ENCODE data around the gene NUP54.

- TF ChIP-seq, protein P1, sequence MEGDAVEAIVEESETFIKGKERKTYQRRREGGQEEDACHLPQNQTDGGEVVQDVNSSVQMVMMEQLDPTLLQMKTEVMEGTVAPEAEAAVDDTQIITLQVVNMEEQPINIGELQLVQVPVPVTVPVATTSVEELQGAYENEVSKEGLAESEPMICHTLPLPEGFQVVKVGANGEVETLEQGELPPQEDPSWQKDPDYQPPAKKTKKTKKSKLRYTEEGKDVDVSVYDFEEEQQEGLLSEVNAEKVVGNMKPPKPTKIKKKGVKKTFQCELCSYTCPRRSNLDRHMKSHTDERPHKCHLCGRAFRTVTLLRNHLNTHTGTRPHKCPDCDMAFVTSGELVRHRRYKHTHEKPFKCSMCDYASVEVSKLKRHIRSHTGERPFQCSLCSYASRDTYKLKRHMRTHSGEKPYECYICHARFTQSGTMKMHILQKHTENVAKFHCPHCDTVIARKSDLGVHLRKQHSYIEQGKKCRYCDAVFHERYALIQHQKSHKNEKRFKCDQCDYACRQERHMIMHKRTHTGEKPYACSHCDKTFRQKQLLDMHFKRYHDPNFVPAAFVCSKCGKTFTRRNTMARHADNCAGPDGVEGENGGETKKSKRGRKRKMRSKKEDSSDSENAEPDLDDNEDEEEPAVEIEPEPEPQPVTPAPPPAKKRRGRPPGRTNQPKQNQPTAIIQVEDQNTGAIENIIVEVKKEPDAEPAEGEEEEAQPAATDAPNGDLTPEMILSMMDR (IDR thresholded peaks at IDR 0.05): no peak
- no peak for TF ChIP-seq POLR2A (IDR thresholded peaks at IDR 0.05)
Measured at GRCh38 chr4:76192236-76192635, 44.0 kb upstream of the NUP54 start.
